Stimulated activated CD4-positive, alpha-beta T cell treated with anti-CD3 and anti-CD28 coated beads, TNF-alpha, amount 100 ng/mL, for 1 hour (primary cell): Measurements from ENCODE around the gene PMCH.
"Not testable (repeated sequence)": the region's sequence is repeated elsewhere in the genome, so short reads cannot be mapped to it uniquely, and the experiment has no call there.

Source experiments
- DNase-seq, 3 donors: peaks; one replicate each; pipeline ENCODE4 v3.0.0-alpha.2; 2020; ENCODE audit warnings: low read depth in 3 of 3, low spot score in 1 of 3

PMCH gene

GRCh38 chr12:102147062-102147587, 50.5 kb downstream of the PMCH start:
- not testable (repeated sequence) for DNase-seq
